ENCODE measurements around the gene SCUBE3.

DNA sequence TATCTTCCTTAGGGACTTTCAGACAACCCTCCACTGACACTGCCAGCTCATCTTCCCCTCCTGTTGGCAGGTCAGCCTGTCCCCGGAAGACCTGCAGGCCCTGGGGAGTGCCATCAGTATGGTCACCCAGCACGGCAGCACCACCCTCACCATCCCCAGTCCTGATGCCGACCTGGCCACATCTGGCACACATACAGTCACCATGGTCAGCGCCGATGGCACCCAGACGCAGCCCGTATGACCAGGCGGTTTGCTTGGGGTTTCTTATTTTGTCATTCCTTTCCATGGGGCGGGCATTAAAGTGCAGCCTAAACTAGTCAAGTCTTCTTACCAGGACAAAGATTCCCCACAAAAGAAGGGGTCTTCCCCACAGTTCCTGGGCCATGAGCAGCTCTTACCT lies 79.9 kb downstream of the SCUBE3 start:
- TF ChIP-seq CTCF (IDR thresholded peaks at IDR 0.05; ENCODE audit: borderline replicate concordance, extremely low read depth, low read length, poor library complexity, severe bottlenecking) (no peak), EZH2 (IDR thresholded peaks at IDR 0.05; ENCODE audit: borderline replicate concordance, low read depth, low read length, severe bottlenecking) (no peak)
